Natural killer cell (primary cell): Measurements from ENCODE around the gene FAM118A. TPM values are rescaled to one million over a fixed set of nuclear protein-coding genes. Genes with fewer than 3 reads are reported as not detected.

Source experiments
- ATAC-seq, 3 donors: fragments of 150-1000 bp in 2 of 3; fragments of 200-7000 bp in 1 of 3; cut with Tn5 transposase; 1 replicate in 1 of 3; 2 replicates in 2 of 3; pipeline ENCODE4 v1.10.0; 2021; ENCODE audit warnings: mild to moderate bottlenecking in 2 of 3, moderate library complexity in 2 of 3
- DNase-seq, 2 donors: peaks; one replicate each; pipeline versions ENCODE4 v3.0.0 to v3.0.0-alpha.2; 2013 to 2021; ENCODE audit warnings: mixed read lengths in 1 of 2
- H3K27ac ChIP-seq: one replicate; pipeline ENCODE4 v1.5.1; 2013; ENCODE audit warnings: mild to moderate bottlenecking, low read length
- H3K27me3 ChIP-seq: one replicate; pipeline ENCODE4 v1.6.1; 2013; ENCODE audit warnings: low read length; ENCODE audit not compliant: control insufficient read depth, insufficient read depth
- H3K36me3 ChIP-seq: one replicate; pipeline ENCODE4 v1.6.1; 2013; ENCODE audit warnings: low read length; ENCODE audit not compliant: control insufficient read depth, insufficient read depth
- H3K4me1 ChIP-seq: one replicate; pipeline ENCODE4 v1.6.1; 2013; ENCODE audit warnings: low read length; ENCODE audit not compliant: control insufficient read depth, insufficient read depth
- H3K4me3 ChIP-seq: one replicate; pipeline ENCODE4 v1.5.1; 2013; ENCODE audit warnings: low read length
- H3K9me3 ChIP-seq: one replicate; pipeline ENCODE4 v1.6.1; 2013; ENCODE audit warnings: low read length; ENCODE audit not compliant: control insufficient read depth, insufficient read depth
- H3K27ac Mint-ChIP-seq, 2 donors: one replicate each; pipeline ENCODE4 v1.8.0; 2022; ENCODE audit warnings: mild to moderate bottlenecking in 2 of 2, mixed read lengths in 2 of 2, moderate library complexity in 1 of 2
- H3K27me3 Mint-ChIP-seq, 2 donors: one replicate each; pipeline ENCODE4 v1.8.0; 2022; ENCODE audit warnings: low read depth in 2 of 2, mixed read lengths in 2 of 2
- H3K36me3 Mint-ChIP-seq: one replicate; pipeline ENCODE4 v1.8.0; 2022; ENCODE audit warnings: mixed read lengths
- H3K4me1 Mint-ChIP-seq, 2 donors: one replicate each; pipeline ENCODE4 v1.8.0; 2022; ENCODE audit warnings: mixed read lengths in 2 of 2
- H3K4me3 Mint-ChIP-seq: one replicate; pipeline ENCODE4 v1.8.0; 2022; ENCODE audit warnings: mild to moderate bottlenecking, moderate library complexity, mixed read lengths
- H3K9me3 Mint-ChIP-seq, 2 donors: one replicate each; pipeline ENCODE4 v1.8.0; 2022; ENCODE audit warnings: mixed read lengths in 2 of 2
- CTCF ChIP-seq: fragments of 200-600 bp; IDR thresholded peaks from one replicate; pipeline ENCODE4 v1.8.0; 2022; ENCODE audit warnings: antibody characterized with exemption
- WGBS: methylation state at CpG from one replicate; pipeline ENCODE4 v1.1.7; 2013; ENCODE audit warnings: missing lambda C conversion rate; ENCODE audit not compliant: insufficient coverage; 5-methylcytosine and 5-hydroxymethylcytosine counted together
- intact Hi-C: fragments of 100-400 bp; cut with micrococcal nuclease; formaldehyde crosslinking; loops from one replicate; pipeline ENCODE4 v1.14.2; 2022
- total RNA-seq, 4 donors: library from RNA; stranded (reverse); fragments of 120-200 nt in 1 of 4; gene quantifications; one replicate each; pipeline versions ENCODE4 v1.2.3 to v1.2.4, GENCODE V29; 2013 to 2022

Gene FAM118A
- total RNA-seq, 3 donors from 2014 or later (not counting 1 experiment from before 2014, with no cell fraction given), result 42.0 to 67.2 (median 62.6) TPM

GRCh38 chr22:45286854-45287551 lies 22.7 kb upstream of the FAM118A start:
- Histone ChIP-seq H3K9me3 (no peaks in the 10 kb centered on the region), H3K27ac (peak overlapping the region; percentile 9), H3K27me3 (peaks cover 10% of the 10 kb centered on the region), H3K4me3 (no peak overlapping the region), H3K36me3 (no peaks in the 10 kb centered on the region), H3K4me1 (peaks cover 59% of the 10 kb centered on the region)
- TF ChIP-seq CTCF, result no peak
- intact Hi-C loops, result no loop called here
- ATAC-seq (no peak), DNase-seq (no peak)
- H3K36me3 Mint-ChIP-seq, result no peaks in the 10 kb centered on the region
- H3K4me3 Mint-ChIP-seq, result no peak overlapping the region
- H3K9me3 Mint-ChIP-seq, result no peaks in the 10 kb centered on the region
- WGBS, result 85% methylated on average over 12 of the region's 12 CpGs
- peaks cover 31 to 34% of the 10 kb centered on the region in 2 donors for H3K27me3 Mint-ChIP-seq
- H3K27ac Mint-ChIP-seq, result no peak overlapping the region
- H3K4me1 Mint-ChIP-seq, result no peaks in the 10 kb centered on the region

GRCh38 chr22:45290410-45290936 lies 19.3 kb upstream of the FAM118A start:
- no peak for TF ChIP-seq CTCF
- Mint-ChIP-seq H3K9me3 (no peaks in the 10 kb centered on the region), H3K27ac (no peak overlapping the region), H3K36me3 (no peaks in the 10 kb centered on the region), H3K4me3 (no peak overlapping the region), H3K4me1 (no peaks in the 10 kb centered on the region), H3K27me3 (peaks cover 9 to 13% of the 10 kb centered on the region in 2 donors)
- Histone ChIP-seq H3K27ac (no peak overlapping the region), H3K36me3 (no peaks in the 10 kb centered on the region), H3K27me3 (peaks cover 10% of the 10 kb centered on the region), H3K4me1 (peaks cover 57% of the 10 kb centered on the region), H3K9me3 (no peaks in the 10 kb centered on the region), H3K4me3 (no peak overlapping the region)
- ATAC-seq, result no peak
- 92% methylated on average over 18 of the region's 18 CpGs for WGBS
- intact Hi-C loops, result no loop called here
- DNase-seq, result no peak

- no peaks in the 10 kb centered on the region for H3K36me3 ChIP-seq
- intact Hi-C loops, result loop anchor here (1.0 kb wide), 1 partner anchor 28 kb away; no protein-coding TSS in a partner anchor
- DNase-seq (peak in 1 of 2 donors; percentile 54), ATAC-seq (peak; percentile 65 to 78 (median 74))
- Mint-ChIP-seq H3K4me1 (no peaks in the 10 kb centered on the region), H3K9me3 (no peaks in the 10 kb centered on the region), H3K27ac (no peak overlapping the region), H3K27me3 (peaks cover 7% of the 10 kb centered on the region in 2 donors), H3K4me3 (no peak overlapping the region), H3K36me3 (no peaks in the 10 kb centered on the region)
- peaks cover 4% of the 10 kb centered on the region for H3K27me3 ChIP-seq
- no peak overlapping the region for H3K4me3 ChIP-seq
- no peak for TF ChIP-seq CTCF
- H3K4me1 ChIP-seq, result peaks cover 53% of the 10 kb centered on the region
- H3K27ac ChIP-seq, result peak overlapping the region; percentile 2
- H3K9me3 ChIP-seq, result no peaks in the 10 kb centered on the region
- 75% methylated on average over 6 of the region's 8 CpGs for whole genome bisulfite sequencing
These were observed 18.4 kb upstream of the FAM118A start for GRCh38 chr22:45291061-45291930.
